Kidney epithelial cell (primary cell): ENCODE measurements around the gene SPATA46. TPM values are rescaled to one million over a fixed set of nuclear protein-coding genes. Genes with fewer than 3 reads are reported as not detected.

Experiments used
- DNase-seq: peaks from one replicate; pipeline ENCODE4 v3.0.0-alpha.2; 2010; ENCODE audit warnings: low read depth
- H3K27me3 ChIP-seq: 2 replicates; pipeline ENCODE4 v1.6.0; 2011; ENCODE audit warnings: low read length; ENCODE audit not compliant: control insufficient read depth, insufficient read depth
- H3K36me3 ChIP-seq: 2 replicates; pipeline ENCODE4 v1.5.1; 2011; ENCODE audit warnings: low read length; ENCODE audit not compliant: control insufficient read depth, insufficient read depth
- H3K4me3 ChIP-seq: 2 replicates; pipeline ENCODE4 v1.5.1; 2011; ENCODE audit warnings: low read depth, mild to moderate bottlenecking, control low read depth, low read length
- total RNA-seq: library from RNA; depleted of rRNA; stranded (reverse); fragments of >200 nt; gene quantifications from 2 replicates; pipeline ENCODE4 v1.2.3, GENCODE V29; 2015
- TF ChIP-seq, protein P1 (sequence below): IDR thresholded peaks from 2 replicates; pipeline ENCODE4 v1.5.1; 2011; ENCODE audit warnings: mild to moderate bottlenecking, moderate library complexity, low read length, control low read depth, inconsistent platforms; ENCODE audit not compliant: insufficient read depth, poor library complexity, severe bottlenecking

SPATA46 gene
- total RNA-seq, 1 donor from 2014 or later, result not detected

- Histone ChIP-seq H3K4me3 (no peak overlapping the region), H3K36me3 (no peaks in the 10 kb centered on the region), H3K27me3 (no peaks in the 10 kb centered on the region)
- DNase-seq, result no peak
- TF ChIP-seq, protein P1, sequence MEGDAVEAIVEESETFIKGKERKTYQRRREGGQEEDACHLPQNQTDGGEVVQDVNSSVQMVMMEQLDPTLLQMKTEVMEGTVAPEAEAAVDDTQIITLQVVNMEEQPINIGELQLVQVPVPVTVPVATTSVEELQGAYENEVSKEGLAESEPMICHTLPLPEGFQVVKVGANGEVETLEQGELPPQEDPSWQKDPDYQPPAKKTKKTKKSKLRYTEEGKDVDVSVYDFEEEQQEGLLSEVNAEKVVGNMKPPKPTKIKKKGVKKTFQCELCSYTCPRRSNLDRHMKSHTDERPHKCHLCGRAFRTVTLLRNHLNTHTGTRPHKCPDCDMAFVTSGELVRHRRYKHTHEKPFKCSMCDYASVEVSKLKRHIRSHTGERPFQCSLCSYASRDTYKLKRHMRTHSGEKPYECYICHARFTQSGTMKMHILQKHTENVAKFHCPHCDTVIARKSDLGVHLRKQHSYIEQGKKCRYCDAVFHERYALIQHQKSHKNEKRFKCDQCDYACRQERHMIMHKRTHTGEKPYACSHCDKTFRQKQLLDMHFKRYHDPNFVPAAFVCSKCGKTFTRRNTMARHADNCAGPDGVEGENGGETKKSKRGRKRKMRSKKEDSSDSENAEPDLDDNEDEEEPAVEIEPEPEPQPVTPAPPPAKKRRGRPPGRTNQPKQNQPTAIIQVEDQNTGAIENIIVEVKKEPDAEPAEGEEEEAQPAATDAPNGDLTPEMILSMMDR, result no peak
These were observed 11.2 kb downstream of the SPATA46 start for GRCh38 chr1:162365284-162366020.

- H3K4me3 ChIP-seq, result no peak overlapping the region
- no peaks in the 10 kb centered on the region for H3K36me3 ChIP-seq
- no peaks in the 10 kb centered on the region for H3K27me3 ChIP-seq
- TF ChIP-seq, protein P1, result no peak
- DNase-seq, result no peak
These were observed 12.2 kb downstream of the SPATA46 start for GRCh38 chr1:162364498-162364897.

- DNase-seq, result no peak
- TF ChIP-seq, protein P1, result no peak
- H3K36me3 ChIP-seq, result no peaks in the 10 kb centered on the region
- no peaks in the 10 kb centered on the region for H3K27me3 ChIP-seq
- no peak overlapping the region for H3K4me3 ChIP-seq
These were observed 12.8 kb downstream of the SPATA46 start for GRCh38 chr1:162363823-162364222.

DNA sequence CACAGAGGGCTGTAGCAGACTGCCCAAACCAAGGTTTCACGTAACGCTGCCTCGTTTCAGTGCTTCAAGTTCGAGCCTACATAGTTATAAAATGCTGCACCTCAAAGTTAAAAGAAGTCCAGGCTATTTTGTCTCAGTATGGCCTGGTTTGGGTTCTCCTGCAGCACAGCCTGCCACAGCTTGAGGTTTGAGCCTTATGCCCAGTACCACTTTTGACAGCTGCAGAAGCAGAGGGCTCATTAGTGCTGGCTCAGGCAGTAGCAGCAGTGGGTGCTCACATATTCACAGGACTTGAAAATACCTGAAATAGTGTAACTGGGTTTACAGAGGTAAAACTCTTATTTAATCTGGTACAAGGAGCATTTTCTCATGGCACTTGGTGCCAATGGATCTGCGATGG is 15.3 kb downstream of the SPATA46 start:
- TF ChIP-seq, protein P1, result no peak
- Histone ChIP-seq H3K4me3 (no peak overlapping the region), H3K27me3 (no peaks in the 10 kb centered on the region), H3K36me3 (no peaks in the 10 kb centered on the region)
- no peak for DNase-seq

DNA sequence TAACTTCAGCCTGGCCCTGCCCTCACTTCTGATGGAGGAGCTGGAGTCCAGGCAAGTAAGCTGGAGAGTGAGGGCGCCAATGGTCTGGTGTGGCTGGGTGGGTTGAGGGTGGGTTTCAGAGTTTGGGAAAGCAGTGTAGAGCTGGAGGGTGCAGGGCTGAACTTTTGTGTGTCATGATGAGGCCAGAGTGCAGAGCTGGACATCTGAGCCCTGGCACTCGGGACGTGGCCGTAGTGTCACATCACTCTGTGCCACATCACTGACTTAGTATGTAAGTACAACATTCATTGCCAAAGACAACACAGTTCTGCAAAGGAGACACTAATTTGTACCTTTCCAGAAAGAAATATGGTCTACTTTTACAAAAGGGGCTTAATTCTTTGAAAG is 15.8 kb downstream of the SPATA46 start:
- TF ChIP-seq, protein P1, result no peak
- no peaks in the 10 kb centered on the region for H3K36me3 ChIP-seq
- no peak overlapping the region for H3K4me3 ChIP-seq
- no peaks in the 10 kb centered on the region for H3K27me3 ChIP-seq
- no peak for DNase-seq
